Activated naive CD4-positive, alpha-beta T cell treated with anti-CD3 and anti-CD28 coated beads, Interleukin-2, amount 50 U/mL, for 72 hours (primary cell): ENCODE measurements around the gene ADAMTS12. TPM values are rescaled to one million over a fixed set of nuclear protein-coding genes. Genes with fewer than 3 reads are reported as not detected.
A peak's percentile ranks its signal among the peaks of the same experiment; 100 is the strongest.

ENCODE experiments used
- ATAC-seq, 2 donors: fragments of 150-1000 bp; cut with Tn5 transposase; 2 replicates each; pipeline ENCODE4 v1.10.0; 2021; ENCODE audit warnings: mild to moderate bottlenecking in 2 of 2, moderate library complexity in 2 of 2
- DNase-seq, 2 donors: peaks; one replicate each; pipeline ENCODE4 v3.0.0; 2021 to 2022; ENCODE audit warnings: low spot score in 2 of 2
- H3K27ac Mint-ChIP-seq, 2 donors: one replicate each; pipeline ENCODE4 v1.8.0; 2022; ENCODE audit warnings: mild to moderate bottlenecking in 2 of 2, mixed read lengths in 2 of 2
- H3K36me3 Mint-ChIP-seq, 2 donors: one replicate each; pipeline ENCODE4 v1.8.0; 2022; ENCODE audit warnings: mixed read lengths in 2 of 2
- H3K9me3 Mint-ChIP-seq, 2 donors: one replicate each; pipeline ENCODE4 v1.8.0; 2022; ENCODE audit warnings: mixed read lengths in 2 of 2
- total RNA-seq, 2 donors: library from RNA; stranded (reverse); gene quantifications; one replicate each; pipeline ENCODE4 v1.2.3, GENCODE V29; 2022

ADAMTS12 gene
- total RNA-seq, 2 donors from 2014 or later: not detected

DNA sequence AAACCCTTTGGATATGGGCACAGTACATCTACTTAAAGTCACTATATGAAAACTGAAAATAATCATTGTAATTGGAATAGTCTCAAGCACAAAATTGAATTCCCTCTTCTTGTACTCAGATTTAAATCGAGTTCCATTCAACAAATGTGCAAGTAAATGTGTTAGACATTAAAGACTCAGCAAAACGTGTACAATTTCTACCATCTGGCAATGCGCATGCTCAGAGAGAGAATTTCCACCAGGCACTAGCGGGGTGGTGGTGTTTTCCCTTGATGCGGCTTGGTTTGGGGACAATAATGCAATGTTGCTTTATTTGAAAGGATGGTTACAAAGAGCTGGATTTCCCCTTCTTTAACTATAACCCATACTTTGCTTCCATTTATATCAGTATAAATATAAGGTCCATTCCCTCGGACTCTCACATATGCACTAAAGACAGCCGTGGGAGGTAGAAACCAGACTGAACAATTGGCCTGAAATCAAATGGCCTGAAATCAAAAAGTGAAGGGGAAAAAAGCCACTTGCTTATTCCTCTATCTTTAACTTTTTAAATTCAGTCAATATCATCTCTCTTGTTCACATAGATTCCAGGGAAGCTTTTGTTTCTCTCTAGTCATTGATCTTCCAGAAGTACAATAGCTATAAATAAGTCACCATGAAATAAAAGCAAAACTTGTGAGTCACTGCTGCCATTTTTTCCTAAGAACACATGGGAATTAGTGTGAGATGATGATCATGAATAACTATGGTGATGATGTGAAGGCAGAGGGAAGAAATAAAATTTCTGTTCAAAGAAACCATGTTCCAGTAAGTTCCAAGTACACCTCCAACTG lies 59.2 kb downstream of the ADAMTS12 start:
- H3K9me3 Mint-ChIP-seq: no peaks in the 10 kb centered on the region
- H3K27ac Mint-ChIP-seq: no peak overlapping the region
- no peak for ATAC-seq
- DNase-seq: no peak
- H3K36me3 Mint-ChIP-seq: no peaks in the 10 kb centered on the region

DNA sequence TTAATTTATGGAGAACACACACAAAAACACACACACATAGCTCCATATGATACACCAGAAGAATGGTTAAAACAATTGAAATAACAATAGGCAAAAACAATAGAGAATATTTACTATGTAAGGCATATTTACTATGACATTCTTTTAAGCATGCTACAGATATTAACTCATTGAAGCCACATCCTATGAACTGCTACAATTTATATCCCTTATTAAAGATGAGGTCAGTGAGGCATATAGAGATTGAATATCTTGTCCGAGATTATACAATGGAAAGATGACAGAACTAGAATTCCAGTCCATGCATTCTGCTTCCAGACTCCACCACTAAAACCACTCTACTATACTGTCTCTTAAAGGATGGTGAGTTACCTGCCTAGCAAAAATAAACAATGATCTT lies 60.7 kb downstream of the ADAMTS12 start:
- ATAC-seq: no peak

DNA sequence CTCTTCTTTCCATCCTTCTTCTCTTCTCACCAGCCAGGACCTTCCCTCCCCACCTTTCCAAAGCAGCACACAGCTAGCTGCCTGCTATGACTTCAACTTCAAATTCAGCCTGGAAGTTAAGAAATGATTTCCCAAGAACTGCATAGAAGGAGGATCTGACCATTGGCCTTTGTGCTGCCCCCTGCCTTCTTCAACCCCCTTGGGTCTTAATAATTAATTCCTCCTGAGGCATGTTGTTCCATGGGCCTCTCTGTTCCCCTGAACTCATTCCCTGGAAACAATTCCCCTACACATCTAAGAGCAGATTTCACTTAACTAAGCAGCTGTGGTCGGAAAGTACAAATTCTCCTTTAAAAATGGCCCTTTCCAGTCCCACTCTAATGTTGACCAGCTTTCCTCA lies 62.4 kb downstream of the ADAMTS12 start:
- no peaks in the 10 kb centered on the region for H3K36me3 Mint-ChIP-seq
- DNase-seq (no peak), ATAC-seq (no peak)
- no peaks in the 10 kb centered on the region for H3K9me3 Mint-ChIP-seq
- no peak overlapping the region for H3K27ac Mint-ChIP-seq

More for the DNA sequence above, 60.7 kb downstream of the ADAMTS12 start:
- Mint-ChIP-seq H3K36me3 (no peaks in the 10 kb centered on the region), H3K9me3 (no peaks in the 10 kb centered on the region), H3K27ac (no peak overlapping the region)
- no peak for DNase-seq

DNA sequence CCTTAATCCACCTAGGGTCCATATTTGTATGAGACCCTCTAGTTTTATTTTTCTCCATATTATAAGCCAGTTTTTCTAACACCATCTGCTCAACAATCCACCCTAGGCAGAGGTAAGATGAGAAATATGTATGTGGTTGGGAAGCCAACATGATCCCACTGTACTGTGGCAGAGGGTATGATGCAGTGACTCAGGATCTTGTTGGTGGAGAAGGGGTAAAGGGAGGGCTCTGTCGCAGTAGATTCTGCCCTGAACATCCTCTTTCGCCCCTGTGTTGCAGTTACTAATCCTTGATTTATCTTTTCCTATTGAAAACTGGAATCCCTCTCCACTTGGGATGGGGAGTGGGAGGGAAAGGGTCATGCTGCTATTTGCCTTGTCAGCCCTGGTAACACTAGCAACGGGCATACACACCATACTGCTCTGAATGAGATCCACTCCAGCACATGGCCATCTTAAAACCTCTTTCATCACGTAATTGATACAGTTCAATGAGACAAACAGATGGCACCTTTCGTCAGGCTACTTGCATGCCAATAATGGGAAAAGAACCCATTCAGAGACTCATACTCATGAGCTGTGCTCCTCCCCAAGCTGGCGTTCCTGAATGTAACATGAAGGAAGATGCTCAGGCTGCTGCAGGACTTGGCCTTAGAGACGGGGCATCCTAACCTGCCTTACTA lies 63.0 kb downstream of the ADAMTS12 start:
- H3K27ac Mint-ChIP-seq: no peak overlapping the region
- no peaks in the 10 kb centered on the region for H3K36me3 Mint-ChIP-seq
- no peaks in the 10 kb centered on the region for H3K9me3 Mint-ChIP-seq
- no peak for ATAC-seq
- no peak for DNase-seq

DNA sequence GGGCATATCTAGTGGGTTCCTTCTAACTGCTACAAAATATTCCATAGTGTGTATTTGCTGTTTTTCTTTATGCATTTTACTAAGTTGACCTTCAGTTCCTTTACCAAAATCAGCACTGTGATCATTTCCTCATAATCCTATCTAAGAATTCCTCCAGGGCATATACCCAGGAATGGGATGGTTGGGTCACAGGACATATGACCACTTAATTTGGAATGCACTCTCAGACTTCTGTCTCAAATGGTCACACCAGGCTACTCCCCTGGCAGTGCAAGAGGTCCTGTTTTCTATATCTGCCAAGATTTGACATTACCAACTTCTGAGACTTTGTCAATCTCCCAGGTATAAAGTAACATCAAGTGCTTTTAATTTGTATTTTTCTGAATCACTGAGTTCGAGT lies 63.9 kb downstream of the ADAMTS12 start:
- H3K27ac Mint-ChIP-seq: no peak overlapping the region
- DNase-seq: no peak
- H3K9me3 Mint-ChIP-seq: no peaks in the 10 kb centered on the region
- ATAC-seq: no peak
- no peaks in the 10 kb centered on the region for H3K36me3 Mint-ChIP-seq

DNA sequence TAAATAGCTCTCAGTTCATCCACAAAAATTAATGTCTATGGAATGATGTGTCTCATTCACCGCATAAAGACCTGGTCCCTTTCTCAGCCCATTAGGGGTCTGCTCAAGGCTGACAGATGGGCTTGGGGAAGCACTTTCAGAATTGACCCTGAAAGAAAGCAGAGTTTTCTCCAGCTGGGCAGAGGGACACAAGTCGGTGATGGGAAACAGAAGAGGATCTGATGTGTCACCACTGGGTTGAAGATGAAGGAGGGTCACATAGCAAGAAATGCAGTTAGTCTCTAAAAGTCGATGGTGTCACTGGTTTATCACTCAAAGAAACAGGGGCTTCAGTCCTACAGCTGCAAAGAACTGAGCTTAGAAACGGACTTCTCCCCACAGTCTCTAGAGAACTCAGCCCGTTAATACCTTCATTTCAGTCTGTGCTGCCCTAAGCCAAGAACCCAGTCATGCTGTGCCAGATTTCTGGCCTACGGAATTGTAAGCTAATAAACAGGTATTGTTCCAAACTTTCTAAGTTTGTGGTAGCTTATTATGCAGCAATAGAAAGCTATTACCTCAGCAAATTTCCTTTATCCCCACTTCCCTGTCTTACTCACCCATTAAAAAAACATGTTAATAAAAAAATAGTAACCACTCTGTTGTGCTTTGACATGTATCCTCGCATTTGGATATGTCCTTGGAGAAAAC lies 64.6 kb downstream of the ADAMTS12 start:
- no peak for DNase-seq
- ATAC-seq: no peak
- Mint-ChIP-seq H3K9me3 (no peaks in the 10 kb centered on the region), H3K36me3 (no peaks in the 10 kb centered on the region), H3K27ac (no peak overlapping the region)

DNA sequence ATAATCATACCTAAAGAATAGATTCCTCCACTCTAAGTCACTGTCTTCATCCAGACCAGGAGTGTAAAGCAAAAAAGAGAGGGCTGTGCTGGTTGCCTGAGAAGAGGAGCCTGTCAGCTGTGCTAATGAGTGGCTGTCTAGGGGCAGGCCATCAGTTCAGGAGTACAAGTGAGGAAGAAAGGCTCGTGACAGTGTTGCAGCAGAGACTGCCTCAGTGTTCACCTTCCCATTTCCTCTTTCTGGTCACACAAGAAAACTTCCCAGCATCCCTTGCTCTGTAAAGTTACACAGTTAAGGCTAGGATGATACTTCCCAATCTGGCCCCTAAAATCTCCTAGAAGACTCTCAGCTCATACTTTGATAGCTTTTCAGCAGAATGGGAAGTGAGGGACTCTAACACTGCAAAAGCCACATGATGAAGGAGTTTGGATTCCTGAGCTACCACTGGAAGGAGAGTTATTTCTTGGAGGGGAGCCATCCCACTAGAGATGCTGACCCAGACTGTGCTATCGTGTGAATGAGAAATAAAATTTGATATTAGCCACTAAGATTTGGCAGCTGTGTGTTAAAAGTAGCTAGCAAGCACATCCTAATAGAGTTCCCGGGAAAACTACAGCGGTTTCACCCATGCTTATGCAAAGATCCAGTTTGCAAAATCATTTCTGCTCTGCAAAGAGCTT lies 67.1 kb downstream of the ADAMTS12 start:
- Mint-ChIP-seq H3K36me3 (peaks cover 0 to under 1% of the 10 kb centered on the region in 2 donors), H3K9me3 (peaks cover 0 to 3% of the 10 kb centered on the region in 2 donors), H3K27ac (no peak overlapping the region)
- DNase-seq (no peak), ATAC-seq (no peak)

DNA sequence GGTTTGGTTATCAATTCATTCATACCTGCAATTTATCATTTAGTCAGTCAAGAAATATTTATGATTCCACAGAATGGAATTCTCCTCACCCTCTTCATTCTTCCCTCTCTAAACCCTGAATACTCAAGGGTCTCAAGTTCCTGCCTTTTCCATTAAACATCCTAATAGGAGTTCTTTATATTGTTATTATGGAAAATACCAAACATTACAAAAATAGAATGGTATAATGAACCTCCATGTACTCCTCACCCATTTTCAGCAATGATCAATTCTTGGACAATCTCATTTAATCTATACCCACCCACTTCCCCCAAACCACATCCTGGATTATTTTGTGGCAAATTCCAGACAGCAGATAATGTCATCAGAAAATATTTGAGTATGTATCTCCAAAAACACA lies 74.5 kb downstream of the ADAMTS12 start:
- Mint-ChIP-seq H3K36me3 (peaks cover 0 to 4% of the 10 kb centered on the region in 2 donors), H3K27ac (no peak overlapping the region), H3K9me3 (peaks cover 4 to 7% of the 10 kb centered on the region in 2 donors)
- ATAC-seq: no peak
- DNase-seq: no peak

DNA sequence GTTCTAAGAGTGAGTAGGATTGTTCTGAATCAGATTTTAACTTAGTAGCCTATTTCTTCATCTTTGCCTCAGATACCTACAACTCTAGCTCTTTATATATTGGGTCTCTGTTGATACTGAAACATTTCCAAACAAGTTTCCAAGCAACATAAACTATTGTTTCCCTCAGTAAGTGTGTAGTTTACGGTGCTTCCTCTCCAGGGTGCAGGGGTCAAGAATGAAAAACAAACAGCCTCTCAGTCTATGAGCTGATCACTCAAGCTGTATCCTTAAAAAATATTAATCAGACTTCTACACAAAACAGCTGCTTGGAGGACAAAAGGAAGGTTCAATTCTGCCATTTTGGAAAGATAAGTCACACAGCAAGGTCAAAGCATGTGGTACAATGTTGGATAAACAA lies 75.0 kb downstream of the ADAMTS12 start:
- Mint-ChIP-seq H3K9me3 (peaks cover 4 to 7% of the 10 kb centered on the region in 2 donors), H3K27ac (no peak overlapping the region), H3K36me3 (peaks cover 0 to 4% of the 10 kb centered on the region in 2 donors)
- DNase-seq (no peak), ATAC-seq (no peak)

DNA sequence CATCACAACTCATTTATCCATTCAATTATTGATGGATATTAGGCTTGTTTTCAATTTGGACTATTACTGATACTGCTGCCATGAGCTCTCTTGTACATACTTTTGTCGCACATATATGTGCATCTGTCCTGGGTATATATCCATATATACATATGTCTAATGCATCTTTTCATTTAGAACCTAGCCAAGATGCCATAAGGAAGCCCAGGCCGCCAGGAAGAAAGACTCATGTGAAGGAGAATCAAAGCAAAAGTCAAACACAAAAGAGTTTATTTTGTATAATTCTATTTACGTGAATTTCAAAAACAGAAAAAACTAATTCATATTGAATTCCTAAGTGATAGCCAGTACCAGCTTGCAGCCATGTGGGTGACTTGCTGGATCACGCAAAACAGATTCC lies 79.0 kb downstream of the ADAMTS12 start:
- Mint-ChIP-seq H3K27ac (no peak overlapping the region), H3K36me3 (no peaks in the 10 kb centered on the region), H3K9me3 (no peaks in the 10 kb centered on the region)
- DNase-seq: no peak
- ATAC-seq: no peak

DNA sequence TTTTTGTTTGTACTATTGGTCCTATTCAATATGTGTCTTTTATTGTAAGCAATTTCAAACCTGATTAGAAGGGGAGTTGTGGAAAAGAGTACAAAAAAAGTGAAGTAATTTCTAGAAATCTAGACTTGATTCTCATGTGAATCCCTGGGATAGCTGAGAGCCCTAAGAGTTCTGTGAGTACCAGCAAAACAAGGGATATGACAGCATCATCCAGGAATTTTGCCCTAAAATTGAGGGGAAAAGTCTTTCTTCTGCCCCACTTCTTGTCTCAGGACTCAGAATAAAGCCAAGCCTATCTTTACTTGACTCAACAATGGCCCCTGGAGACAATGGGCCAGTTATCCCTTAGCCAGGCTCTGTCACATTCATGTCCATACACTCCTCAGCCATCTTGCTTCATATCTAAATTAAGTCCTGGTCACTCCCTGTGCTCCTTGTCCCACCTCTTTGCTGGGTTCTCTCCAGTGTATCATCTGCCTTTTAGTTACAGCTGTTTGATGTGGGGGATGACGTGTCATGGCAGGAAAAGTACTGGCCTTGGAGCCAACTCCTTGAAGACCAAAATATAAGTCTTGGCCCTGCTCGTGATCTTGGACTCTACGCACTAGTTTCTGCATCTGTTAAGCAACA lies 81.2 kb downstream of the ADAMTS12 start:
- no peak for ATAC-seq
- no peaks in the 10 kb centered on the region for H3K9me3 Mint-ChIP-seq
- no peak overlapping the region for H3K27ac Mint-ChIP-seq
- no peaks in the 10 kb centered on the region for H3K36me3 Mint-ChIP-seq
- no peak for DNase-seq

DNA sequence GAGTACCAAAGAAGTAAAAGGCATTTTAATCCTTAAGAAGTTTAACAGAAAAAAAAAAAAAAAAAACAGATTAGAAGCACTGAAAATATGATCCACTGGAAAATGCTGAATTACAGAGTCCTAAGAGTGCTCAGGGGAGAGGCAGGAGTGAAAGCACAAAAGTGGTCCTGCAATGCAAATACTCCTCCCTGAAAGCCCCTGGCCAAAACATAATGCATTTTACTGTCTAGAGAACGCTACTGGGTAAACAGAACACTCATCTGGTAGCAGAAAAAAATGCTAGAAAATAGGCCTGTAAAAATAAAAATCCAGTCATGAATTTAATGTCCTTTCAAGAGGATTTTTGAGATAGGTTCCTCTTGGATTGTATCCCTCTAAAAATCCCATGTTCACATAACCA lies 81.9 kb downstream of the ADAMTS12 start:
- Mint-ChIP-seq H3K9me3 (no peaks in the 10 kb centered on the region), H3K27ac (no peak overlapping the region), H3K36me3 (no peaks in the 10 kb centered on the region)
- DNase-seq: no peak
- ATAC-seq: no peak

DNA sequence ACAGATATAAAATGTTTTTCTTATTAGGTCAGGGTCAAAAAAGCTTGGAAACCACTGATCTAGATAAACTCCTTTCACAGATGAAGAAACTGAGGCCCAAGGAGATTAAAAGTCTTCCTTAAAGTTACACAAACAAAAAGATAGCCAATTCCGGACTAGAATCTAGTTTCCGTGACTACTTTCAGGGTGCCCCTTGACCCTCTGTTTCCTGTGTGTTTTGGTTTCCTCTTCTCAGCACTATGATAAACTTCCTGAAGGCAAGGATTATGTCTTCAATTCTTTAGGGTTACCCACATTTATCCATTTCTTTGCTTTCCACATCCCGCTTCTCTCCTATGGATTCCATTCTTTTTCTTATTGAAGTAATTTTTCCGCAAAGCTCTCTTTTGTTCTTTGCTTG lies 83.1 kb downstream of the ADAMTS12 start:
- DNase-seq: no peak
- H3K27ac Mint-ChIP-seq: no peak overlapping the region
- ATAC-seq: no peak
- H3K9me3 Mint-ChIP-seq: no peaks in the 10 kb centered on the region
- H3K36me3 Mint-ChIP-seq: no peaks in the 10 kb centered on the region

DNA sequence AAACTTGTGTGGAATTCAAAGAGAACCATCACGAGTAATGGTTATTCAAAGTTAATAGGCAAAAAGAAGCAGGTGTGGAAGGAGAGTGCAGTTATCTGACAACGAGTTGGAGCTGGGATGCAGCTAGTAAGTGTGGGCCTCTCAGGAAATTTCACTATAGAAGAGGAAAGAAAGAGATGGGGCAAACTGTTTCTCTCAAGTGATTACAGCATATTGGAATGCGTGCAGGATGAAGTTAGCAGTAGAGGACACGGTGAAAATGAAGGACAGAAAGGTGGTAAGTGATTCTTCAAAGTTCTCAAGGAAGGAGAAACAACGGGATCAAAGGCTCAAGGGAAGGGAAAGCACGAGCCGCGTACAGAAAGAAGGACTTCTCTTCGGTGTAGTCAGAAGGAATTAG lies 84.0 kb downstream of the ADAMTS12 start:
- no peak for DNase-seq
- H3K27ac Mint-ChIP-seq: no peak overlapping the region
- ATAC-seq: no peak
- no peaks in the 10 kb centered on the region for H3K36me3 Mint-ChIP-seq
- H3K9me3 Mint-ChIP-seq: no peaks in the 10 kb centered on the region

DNA sequence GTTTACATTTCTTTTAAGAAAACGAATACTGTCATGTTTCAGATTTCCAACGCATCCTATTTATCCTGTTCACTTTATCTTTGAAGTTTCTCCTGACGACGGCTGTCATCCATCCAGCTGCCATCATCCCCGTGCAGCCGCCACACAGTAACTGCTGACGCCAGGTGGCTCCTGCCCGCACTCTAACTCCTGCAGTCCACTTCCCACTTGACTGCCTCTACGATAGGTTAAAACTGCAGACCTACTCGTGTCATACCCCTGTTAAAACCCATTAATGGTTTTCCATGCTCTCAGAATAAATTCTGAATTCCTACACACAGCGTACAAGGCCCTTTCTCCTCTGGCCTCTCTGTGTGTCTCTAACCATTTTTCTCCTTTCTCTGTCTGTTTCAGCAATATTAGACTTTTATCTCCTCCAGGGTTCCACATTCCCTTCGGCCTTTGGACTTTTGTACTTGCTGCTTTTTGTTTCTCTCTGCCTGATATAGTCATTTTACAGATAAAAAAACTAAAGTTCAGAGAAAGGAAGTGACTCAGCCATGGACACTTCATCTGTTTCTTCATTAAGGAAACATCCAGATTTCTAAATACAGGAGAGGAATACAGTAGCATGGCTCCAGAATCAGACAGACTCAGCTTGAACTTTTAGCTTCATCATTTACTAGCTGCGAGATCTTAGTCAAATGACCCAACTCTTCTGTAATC lies 84.9 kb downstream of the ADAMTS12 start:
- no peaks in the 10 kb centered on the region for H3K36me3 Mint-ChIP-seq

DNA sequence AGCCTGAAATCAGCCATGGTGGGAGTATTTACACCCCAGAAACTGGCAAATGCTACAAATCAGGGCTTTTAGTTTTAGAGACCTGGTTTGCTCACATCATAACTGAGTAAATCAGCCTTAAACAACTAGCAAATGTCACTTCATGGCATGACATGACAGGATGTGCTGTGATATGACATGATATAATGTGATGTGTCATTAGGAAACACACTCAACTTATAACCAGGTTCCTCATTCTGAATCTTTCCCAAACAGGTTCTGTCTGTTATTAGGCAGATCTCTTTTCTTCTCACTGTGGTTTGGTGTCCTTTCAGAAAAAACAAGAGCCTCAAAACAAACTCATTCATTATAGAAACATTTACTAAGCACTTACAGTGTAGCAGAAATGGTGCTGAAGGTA lies 90.5 kb downstream of the ADAMTS12 start:
- no peak overlapping the region for H3K27ac Mint-ChIP-seq
- no peaks in the 10 kb centered on the region for H3K36me3 Mint-ChIP-seq
- no peaks in the 10 kb centered on the region for H3K9me3 Mint-ChIP-seq
- no peak for DNase-seq
- peak in 1 of 2 donors; percentile 24 for ATAC-seq

More for the DNA sequence above, 84.9 kb downstream of the ADAMTS12 start:
- ATAC-seq (no peak), DNase-seq (no peak)
- Mint-ChIP-seq H3K9me3 (no peaks in the 10 kb centered on the region), H3K27ac (no peak overlapping the region)
